Epithelial cell of proximal tubule (primary cell): ENCODE data around the gene IFT80. TPM values are rescaled to one million over a fixed set of nuclear protein-coding genes. Genes with fewer than 3 reads are reported as not detected.

Experiments
- DNase-seq: peaks from one replicate; pipeline ENCODE4 v3.0.0-alpha.2; 2011; ENCODE audit warnings: low read depth
- H3K4me3 ChIP-seq: 2 replicates; pipeline ENCODE4 v1.5.1; 2011; ENCODE audit warnings: low read depth, mild to moderate bottlenecking, low read length
- total RNA-seq: library from RNA; depleted of rRNA; stranded (reverse); fragments of >200 nt; gene quantifications from 2 replicates; pipeline ENCODE4 v1.2.3, GENCODE V29; 2015
- TF ChIP-seq, protein P1 (sequence below): conservative IDR thresholded peaks from 2 replicates; pipeline ENCODE4 v1.5.1; 2012; ENCODE audit warnings: low read depth, mild to moderate bottlenecking, low read length

IFT80 gene
- total RNA-seq = 16.2 and 25.7 TPM in 2 replicates

- TF ChIP-seq, protein P1, sequence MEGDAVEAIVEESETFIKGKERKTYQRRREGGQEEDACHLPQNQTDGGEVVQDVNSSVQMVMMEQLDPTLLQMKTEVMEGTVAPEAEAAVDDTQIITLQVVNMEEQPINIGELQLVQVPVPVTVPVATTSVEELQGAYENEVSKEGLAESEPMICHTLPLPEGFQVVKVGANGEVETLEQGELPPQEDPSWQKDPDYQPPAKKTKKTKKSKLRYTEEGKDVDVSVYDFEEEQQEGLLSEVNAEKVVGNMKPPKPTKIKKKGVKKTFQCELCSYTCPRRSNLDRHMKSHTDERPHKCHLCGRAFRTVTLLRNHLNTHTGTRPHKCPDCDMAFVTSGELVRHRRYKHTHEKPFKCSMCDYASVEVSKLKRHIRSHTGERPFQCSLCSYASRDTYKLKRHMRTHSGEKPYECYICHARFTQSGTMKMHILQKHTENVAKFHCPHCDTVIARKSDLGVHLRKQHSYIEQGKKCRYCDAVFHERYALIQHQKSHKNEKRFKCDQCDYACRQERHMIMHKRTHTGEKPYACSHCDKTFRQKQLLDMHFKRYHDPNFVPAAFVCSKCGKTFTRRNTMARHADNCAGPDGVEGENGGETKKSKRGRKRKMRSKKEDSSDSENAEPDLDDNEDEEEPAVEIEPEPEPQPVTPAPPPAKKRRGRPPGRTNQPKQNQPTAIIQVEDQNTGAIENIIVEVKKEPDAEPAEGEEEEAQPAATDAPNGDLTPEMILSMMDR = no peak
- peak within 1 kb of the TSS; percentile 82 for H3K4me3 ChIP-seq
- peak; percentile 80 for DNase-seq
These were observed at the start of gene IFT80, which contains the start of gene SMC4 for GRCh38 chr3:160399125-160400029. TSS of gene IFT80 (minus strand) at chr3:160399225. CDS start at chr3:160384600, 14,625 bp downstream. TSS of gene SMC4 (plus strand) at chr3:160399650. CDS start at chr3:160400827, 1,177 bp downstream.

- DNase-seq = no peak
- peak overlapping the region; percentile 13 for H3K4me3 ChIP-seq
- TF ChIP-seq, protein P1 = no peak
These were observed 48.5 kb upstream of the IFT80 start for GRCh38 chr3:160447544-160447943.

GRCh38 chr3:160446522-160447056, 47.6 kb upstream of the IFT80 start:
- H3K4me3 ChIP-seq = no peak overlapping the region

GRCh38 chr3:160445854-160446253, 46.8 kb upstream of the IFT80 start:
- no peak for DNase-seq
- TF ChIP-seq, protein P1 = no peak
- H3K4me3 ChIP-seq = no peak overlapping the region

More at GRCh38 chr3:160446522-160447056, 47.6 kb upstream of the IFT80 start:
- DNase-seq = no peak
- TF ChIP-seq, protein P1 = no peak

DNA sequence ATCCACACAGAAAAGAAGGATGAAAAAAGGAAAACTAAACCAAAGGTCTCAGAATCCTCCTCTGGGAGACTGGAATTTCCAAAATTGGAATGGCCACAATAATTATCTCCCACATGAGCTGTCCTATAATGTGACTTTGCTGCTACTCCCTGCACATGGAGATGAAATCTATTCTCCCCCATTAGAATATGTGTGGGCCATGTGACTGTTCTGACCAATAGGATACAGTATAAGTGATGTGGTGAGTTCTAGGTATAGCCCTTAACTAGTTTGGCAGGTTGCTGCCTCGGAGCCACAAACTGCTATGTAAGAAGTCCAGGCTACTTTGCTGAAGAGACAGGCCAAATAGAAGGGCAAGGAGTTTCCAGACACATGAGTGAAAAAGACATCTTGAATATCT, 45.4 kb upstream of the IFT80 start:
- H3K4me3 ChIP-seq = no peak overlapping the region
- DNase-seq = no peak
- TF ChIP-seq, protein P1 = no peak

DNA sequence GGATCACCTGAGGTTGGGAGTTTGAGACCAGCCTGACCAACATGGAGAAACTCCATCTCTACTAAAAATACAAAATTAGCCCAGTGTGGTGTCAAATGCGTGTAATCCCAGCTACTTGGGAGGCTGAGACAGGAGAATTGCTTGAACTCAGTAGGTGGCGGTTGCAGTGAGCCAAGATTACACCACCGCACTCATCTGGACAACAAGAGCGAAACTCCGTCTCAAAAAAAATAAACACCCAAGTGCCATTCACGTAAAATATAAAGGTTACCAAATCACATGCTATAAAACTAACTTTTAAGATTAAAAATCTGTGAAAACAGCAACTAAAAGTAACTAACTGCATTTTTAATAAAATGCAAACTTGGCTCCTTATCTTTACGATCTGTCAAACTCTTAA, 41.7 kb upstream of the IFT80 start:
- TF ChIP-seq, protein P1 = no peak
- H3K4me3 ChIP-seq = no peak overlapping the region
- no peak for DNase-seq
